ENCODE measurements around the gene SLC35E3. TPM values are rescaled to one million over a fixed set of nuclear protein-coding genes. Genes with fewer than 3 reads are reported as not detected.
"Not testable (repeated sequence)": the region's sequence is repeated elsewhere in the genome, so short reads cannot be mapped to it uniquely, and the experiment has no call there.

SLC35E3 gene
- total RNA-seq, 1 donor from 2014 or later = 16.5 TPM

DNA sequence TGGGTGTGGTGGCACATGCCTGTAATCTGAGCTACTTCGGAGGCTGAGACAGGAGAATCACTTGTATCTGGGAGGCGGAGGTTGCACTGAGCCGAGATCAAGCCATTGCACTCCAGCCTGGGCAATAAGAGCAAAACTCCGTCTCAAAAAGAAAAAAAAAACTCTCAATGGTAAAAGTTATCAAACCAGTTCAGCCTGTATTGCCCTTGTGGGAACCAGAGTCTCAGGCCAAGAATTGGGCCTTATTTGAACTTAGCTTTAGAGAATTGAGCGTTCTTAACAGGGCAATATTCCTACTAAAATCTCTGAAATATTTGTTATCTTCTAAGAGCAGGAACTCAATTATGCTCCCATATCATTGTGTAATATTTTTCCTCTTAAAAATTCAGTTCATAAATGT, 54.3 kb downstream of the SLC35E3 start:
- no peaks in the 10 kb centered on the region for H3K4me1 ChIP-seq
- ATAC-seq (peak; percentile 55 to 80), DNase-seq (no peak)
- H3K4me3 ChIP-seq = no peak overlapping the region
- intact Hi-C loops (cut with DNase I) = no loop called here
- H3K27ac ChIP-seq = no peak overlapping the region
- H3K9me3 ChIP-seq = no peaks in the 10 kb centered on the region
- no peaks in the 10 kb centered on the region for H3K36me3 ChIP-seq
- TF ChIP-seq, protein P1, sequence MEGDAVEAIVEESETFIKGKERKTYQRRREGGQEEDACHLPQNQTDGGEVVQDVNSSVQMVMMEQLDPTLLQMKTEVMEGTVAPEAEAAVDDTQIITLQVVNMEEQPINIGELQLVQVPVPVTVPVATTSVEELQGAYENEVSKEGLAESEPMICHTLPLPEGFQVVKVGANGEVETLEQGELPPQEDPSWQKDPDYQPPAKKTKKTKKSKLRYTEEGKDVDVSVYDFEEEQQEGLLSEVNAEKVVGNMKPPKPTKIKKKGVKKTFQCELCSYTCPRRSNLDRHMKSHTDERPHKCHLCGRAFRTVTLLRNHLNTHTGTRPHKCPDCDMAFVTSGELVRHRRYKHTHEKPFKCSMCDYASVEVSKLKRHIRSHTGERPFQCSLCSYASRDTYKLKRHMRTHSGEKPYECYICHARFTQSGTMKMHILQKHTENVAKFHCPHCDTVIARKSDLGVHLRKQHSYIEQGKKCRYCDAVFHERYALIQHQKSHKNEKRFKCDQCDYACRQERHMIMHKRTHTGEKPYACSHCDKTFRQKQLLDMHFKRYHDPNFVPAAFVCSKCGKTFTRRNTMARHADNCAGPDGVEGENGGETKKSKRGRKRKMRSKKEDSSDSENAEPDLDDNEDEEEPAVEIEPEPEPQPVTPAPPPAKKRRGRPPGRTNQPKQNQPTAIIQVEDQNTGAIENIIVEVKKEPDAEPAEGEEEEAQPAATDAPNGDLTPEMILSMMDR (IDR thresholded peaks at IDR 0.05) = no peak
- no peaks in the 10 kb centered on the region for H3K27me3 ChIP-seq (ENCODE audit: low read depth)

DNA sequence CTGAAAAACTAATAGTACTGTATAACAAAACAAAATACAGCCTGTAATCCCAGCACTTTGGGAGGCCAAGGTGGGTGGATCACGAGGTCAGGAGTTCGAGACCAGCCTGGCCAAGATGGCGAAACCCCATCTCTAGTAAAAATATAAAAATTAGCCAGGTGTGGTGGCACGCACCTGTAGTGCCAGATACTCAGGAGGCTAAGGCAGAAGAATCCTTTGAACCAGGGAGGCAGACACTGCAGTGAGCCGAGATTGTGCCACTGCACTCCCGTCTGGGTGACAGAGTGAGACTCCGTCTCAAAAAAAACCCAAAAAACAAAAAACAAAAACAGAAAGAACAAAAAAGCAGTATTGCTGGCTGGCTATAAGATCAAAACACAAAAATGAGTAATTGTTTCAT, 55.1 kb downstream of the SLC35E3 start:
- H3K36me3 ChIP-seq; H3K9me3 ChIP-seq; H3K4me1 ChIP-seq; intact Hi-C loops (cut with DNase I); DNase-seq; ATAC-seq; H3K27me3 ChIP-seq (ENCODE audit: low read depth); H3K27ac ChIP-seq; H3K4me3 ChIP-seq: not testable (repeated sequence)

DNA sequence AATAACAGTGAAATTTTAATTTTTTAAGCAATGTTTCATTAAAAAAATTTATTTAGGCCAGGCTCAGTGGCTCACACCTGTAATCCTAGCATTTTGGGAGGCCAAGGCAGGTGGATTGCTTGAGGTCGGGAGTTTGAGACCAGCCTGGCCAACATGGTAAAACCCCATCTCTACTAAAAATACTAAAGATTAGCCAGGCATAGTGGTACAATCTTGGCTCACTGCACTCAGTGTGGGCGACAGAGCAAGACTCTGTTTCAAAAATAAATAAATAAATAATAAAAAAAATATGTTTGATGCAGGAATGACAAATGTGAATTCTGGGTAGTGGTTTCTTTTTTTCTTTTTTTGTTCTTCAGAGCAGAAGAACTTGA, 56.4 kb downstream of the SLC35E3 start:
- H3K27ac ChIP-seq, ATAC-seq: not testable (repeated sequence)

DNA sequence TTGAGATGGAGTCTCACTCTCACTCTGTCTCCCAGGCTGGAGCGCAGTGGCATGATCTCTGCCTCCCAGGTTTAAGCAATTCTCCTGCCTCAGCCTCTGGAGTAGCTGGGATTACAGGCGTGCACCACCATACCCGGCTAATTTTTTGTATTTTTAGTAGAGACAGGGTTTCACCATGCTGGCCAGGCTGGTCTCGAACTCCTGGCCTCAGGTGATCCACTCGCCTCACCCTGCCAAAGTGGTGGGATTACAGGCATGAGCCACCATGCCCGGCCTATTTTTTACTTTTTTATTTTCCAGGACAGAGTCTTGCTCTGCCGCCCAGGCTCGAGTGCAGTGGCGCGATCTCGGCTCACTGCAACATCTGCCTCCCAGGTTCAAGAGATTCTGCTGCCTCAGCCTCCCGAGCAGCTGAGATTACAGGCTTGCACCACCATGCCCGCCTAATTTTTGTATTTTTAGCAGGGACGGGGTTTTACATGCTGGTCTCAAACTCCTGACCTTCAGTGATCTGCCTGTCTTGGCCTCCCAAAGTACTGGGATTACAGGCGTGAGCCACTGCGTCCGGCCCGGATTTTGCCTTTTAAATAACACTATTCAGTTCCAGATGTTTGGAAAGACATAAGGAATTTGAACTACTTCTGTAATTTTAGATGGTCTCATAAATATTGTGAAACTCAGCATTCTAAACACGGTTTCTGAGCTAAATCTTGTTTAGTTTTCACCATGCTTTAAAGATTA, 57.1 kb downstream of the SLC35E3 start:
- H3K27ac ChIP-seq; ATAC-seq; H3K4me3 ChIP-seq; DNase-seq; H3K4me1 ChIP-seq; intact Hi-C loops (cut with DNase I); H3K9me3 ChIP-seq; H3K36me3 ChIP-seq; H3K27me3 ChIP-seq (ENCODE audit: low read depth): not testable (repeated sequence)

More for the DNA sequence above, 56.4 kb downstream of the SLC35E3 start:
- H3K36me3 ChIP-seq; DNase-seq; H3K4me1 ChIP-seq; H3K27me3 ChIP-seq (ENCODE audit: low read depth); intact Hi-C loops (cut with DNase I); H3K9me3 ChIP-seq; H3K4me3 ChIP-seq: not testable (repeated sequence)

DNA sequence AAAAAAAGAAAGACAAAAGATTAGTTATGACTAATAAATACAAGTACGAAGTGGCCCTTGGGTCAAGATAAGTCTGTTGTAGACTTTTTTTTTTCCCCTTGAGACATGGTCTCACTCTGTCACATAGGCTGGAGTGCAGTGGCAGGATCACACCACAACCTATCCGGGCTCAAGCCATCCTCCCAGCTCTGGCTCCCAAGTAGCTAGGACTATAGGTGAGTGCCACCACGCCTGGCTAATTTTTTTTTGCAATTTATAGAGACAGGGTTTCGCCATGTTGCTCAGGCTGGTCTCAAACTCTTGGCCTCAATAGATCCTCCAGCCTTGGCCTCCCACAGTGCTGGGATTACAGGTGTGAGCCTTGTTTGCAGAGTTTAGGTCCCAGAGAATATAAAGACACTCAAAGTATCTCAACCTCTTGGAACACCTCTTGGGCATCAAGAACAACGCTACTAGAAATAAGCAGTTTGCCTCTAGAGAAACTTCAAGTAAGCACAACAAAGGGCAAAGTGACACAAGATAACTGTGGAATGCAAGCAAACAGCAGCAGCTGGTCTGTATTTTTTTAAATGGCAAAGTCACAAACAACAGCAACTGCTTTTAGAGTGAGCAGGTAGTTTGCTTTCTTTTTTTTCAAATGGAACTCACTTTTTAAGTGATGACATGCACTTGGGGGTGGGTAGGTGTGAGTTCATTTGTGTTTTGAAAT, 58.1 kb downstream of the SLC35E3 start:
- peaks cover 6% of the 10 kb centered on the region for H3K4me1 ChIP-seq
- no peaks in the 10 kb centered on the region for H3K9me3 ChIP-seq
- no peak for DNase-seq
- no peak overlapping the region for H3K4me3 ChIP-seq
- TF ChIP-seq, protein P1 (IDR thresholded peaks at IDR 0.05) = no peak
- H3K36me3 ChIP-seq = no peaks in the 10 kb centered on the region
- ATAC-seq = no peak
- H3K27me3 ChIP-seq (ENCODE audit: low read depth) = no peaks in the 10 kb centered on the region
- intact Hi-C loops (cut with DNase I) = no loop called here
- no peak overlapping the region for H3K27ac ChIP-seq

DNA sequence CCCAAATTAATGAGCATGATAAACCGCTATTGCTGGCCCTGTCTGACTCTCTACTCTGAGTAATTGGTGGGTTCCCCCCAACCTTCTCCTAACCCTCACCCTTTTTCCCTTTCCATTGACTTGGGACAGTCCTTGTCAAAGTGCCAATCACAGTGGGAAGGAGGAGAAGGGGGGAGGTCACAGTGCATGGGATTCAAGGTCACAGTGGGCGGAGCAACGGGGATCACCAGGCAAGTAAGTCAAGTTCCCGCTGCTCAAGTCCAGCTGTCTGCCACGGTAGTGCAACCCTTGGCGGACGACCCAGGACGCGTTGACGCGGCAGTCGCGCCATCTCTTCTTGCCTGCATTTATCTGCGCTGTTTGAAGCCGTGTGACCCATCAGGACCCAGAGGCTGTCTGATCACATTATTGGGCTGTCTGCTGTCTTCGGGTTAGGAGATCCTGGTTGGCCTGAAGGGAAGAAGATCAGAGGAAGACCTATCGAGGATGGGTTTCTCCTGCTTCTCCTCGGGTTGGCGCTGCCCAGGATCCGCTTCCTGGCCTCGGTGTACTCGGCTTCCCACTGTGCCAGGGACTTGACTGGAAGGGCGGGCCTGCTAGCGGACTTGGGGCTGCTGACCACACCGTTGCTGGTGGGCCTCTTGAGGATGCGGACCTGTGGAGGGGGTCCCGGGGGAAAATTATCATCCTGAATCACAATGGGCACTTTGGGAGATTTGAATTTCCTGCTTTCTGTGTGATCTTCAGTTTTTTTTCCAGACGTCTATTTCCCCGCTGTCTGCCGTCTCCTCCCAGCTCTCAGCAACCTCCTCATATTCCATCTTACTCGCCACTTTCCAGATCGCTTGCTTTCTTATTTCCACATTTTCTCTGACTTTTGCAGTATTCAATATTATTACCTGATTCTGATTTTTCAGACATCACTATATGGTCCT, 58.9 kb downstream of the SLC35E3 start:
- no peaks in the 10 kb centered on the region for H3K27me3 ChIP-seq (ENCODE audit: low read depth)
- ATAC-seq (no peak), DNase-seq (no peak)
- peaks cover 14% of the 10 kb centered on the region for H3K4me1 ChIP-seq
- H3K4me3 ChIP-seq = no peak overlapping the region
- TF ChIP-seq, protein P1 (IDR thresholded peaks at IDR 0.05) = no peak
- intact Hi-C loops (cut with DNase I) = no loop called here
- H3K36me3 ChIP-seq = peaks cover 8% of the 10 kb centered on the region
- no peaks in the 10 kb centered on the region for H3K9me3 ChIP-seq
- no peak overlapping the region for H3K27ac ChIP-seq
